D721Med (cell line): ENCODE measurements around the gene AHNAK.

Experiments used
- DNase-seq: peaks from one replicate; pipeline ENCODE4 v3.0.0; 2011; ENCODE audit warnings: low spot score; ENCODE audit not compliant: insufficient read length
- FAIRE-seq: peaks from 2 replicates; lab custom pipeline; 2011; peaks lifted over from hg19 to GRCh38; lab: Jason Lieb, UNC
- TF ChIP-seq, protein P1 (sequence below): IDR thresholded peaks from 2 replicates; pipeline ENCODE4 v1.5.1; 2012; ENCODE audit warnings: mild to moderate bottlenecking, control low read depth; ENCODE audit not compliant: insufficient read depth; ENCODE audit errors: missing control alignments

The AHNAK gene

DNA sequence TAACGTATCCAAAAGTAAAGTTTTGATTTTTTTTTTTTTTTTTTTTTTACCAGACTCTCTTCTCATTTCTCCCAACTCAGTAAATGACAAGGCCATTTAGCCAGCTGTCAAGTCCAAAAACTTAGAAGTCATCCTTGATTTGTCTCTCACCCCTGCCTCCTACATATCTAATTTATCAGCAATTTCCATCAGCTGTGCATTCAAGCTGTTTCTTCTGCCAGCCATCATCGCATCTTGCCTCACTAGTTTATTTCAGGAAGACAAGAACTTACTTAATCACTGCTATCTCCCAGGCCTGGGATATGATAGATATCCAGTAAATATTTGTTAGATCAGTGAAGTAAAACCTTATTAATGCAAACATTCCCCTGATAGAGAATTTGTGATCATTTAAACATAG, 80.2 kb downstream of the AHNAK start:
- TF ChIP-seq, protein P1, sequence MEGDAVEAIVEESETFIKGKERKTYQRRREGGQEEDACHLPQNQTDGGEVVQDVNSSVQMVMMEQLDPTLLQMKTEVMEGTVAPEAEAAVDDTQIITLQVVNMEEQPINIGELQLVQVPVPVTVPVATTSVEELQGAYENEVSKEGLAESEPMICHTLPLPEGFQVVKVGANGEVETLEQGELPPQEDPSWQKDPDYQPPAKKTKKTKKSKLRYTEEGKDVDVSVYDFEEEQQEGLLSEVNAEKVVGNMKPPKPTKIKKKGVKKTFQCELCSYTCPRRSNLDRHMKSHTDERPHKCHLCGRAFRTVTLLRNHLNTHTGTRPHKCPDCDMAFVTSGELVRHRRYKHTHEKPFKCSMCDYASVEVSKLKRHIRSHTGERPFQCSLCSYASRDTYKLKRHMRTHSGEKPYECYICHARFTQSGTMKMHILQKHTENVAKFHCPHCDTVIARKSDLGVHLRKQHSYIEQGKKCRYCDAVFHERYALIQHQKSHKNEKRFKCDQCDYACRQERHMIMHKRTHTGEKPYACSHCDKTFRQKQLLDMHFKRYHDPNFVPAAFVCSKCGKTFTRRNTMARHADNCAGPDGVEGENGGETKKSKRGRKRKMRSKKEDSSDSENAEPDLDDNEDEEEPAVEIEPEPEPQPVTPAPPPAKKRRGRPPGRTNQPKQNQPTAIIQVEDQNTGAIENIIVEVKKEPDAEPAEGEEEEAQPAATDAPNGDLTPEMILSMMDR: no peak
- FAIRE-seq: no peak

DNA sequence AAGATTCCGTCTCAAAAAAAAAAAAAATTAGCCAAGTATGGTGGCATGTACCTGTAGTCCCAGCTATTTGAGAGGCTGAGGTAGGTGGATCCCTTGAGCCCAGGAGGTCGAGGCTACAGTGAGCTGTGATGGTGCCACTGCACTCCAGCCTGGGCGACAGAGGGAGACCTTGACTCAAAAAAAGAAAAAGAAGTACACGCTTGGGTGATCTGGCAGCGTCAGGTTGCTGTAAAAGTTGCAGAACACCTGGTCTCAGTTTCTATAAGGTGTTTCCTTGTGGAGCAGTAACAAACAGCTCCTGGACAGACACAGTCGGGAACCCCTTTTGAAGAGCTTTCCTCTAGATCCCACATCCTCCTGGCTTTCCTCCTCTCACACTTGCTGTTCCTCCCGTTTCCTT, 82.0 kb downstream of the AHNAK start:
- FAIRE-seq (no peak), DNase-seq (no peak)
- TF ChIP-seq, protein P1: no peak

More for the DNA sequence above, 80.2 kb downstream of the AHNAK start:
- no peak for DNase-seq

DNA sequence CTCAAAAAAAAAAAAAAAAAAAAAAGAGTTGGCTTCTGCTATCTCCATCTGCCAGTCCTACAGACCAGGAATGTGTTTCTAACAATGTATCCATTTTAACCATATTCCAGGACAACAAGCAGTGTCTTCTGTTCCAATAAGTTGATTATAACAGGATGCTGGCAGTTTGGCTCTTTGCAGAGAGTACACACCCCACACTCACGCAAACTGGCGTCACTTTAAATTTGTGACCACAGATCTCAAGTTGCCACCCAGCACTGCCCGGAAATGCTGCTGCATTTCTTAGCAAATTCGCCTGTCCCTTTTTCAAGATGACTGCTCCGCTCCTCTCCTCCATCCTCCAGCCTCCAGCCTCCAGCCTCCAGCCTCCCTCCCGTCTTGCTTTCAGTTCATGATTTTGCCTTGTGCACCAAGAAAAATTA, 83.5 kb downstream of the AHNAK start:
- TF ChIP-seq, protein P1: no peak
- DNase-seq: no peak
- no peak for FAIRE-seq

DNA sequence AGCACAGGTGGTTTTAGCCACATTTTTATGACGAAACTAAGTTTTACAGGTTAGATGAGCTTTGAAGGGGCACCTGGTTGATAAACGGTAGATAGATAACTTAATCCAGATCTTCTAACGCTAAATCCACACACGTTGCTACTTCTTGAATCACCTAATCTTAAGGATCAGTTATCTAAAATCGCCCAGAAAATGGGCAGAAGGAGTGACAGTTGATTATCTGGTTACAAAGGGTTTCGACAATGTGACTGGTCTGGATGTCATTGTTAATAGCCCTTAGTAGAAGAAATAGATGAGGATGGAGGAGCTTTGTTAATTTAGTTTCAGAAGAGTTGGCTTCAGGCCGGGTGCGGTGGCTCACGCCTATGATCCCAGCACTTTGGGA, 84.1 kb downstream of the AHNAK start:
- DNase-seq (no peak), FAIRE-seq (no peak)
- TF ChIP-seq, protein P1: no peak

DNA sequence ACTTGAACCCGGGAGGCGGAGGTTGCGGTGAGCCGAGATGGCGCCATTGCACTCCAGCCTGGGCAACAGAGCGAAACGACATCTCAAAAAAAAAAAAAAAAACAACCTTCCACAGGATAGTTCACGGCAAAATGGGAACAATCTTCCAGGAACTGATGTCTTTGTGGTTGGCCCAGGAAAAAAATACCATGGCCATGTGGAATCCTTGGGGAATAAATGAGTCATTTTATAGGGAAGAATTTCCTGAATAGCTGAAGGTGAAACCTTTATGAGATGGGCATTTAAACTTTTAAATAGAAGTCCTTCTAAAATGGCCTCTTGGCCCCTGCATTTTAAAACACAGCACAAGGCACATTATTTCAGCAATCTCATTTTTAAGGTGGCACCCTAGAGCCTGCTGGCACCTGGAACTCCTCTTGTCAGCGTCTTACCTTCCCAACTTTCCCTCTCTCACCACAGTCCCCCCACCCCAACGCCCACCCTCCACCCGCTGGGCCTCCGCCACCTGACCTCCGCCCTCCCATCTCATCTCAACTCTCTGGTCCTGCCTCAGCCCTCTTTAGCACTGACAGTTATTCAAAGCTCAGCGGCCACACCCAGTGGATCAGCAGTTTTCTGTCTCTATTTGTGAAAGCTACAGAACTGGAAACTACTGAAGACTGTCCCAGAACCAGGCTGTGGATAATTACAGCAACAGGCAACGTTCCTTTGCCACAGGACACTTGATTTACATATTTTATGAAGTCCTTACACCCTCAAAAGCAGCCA, 84.7 kb downstream of the AHNAK start:
- no peak for DNase-seq
- FAIRE-seq: no peak
- TF ChIP-seq, protein P1: no peak

DNA sequence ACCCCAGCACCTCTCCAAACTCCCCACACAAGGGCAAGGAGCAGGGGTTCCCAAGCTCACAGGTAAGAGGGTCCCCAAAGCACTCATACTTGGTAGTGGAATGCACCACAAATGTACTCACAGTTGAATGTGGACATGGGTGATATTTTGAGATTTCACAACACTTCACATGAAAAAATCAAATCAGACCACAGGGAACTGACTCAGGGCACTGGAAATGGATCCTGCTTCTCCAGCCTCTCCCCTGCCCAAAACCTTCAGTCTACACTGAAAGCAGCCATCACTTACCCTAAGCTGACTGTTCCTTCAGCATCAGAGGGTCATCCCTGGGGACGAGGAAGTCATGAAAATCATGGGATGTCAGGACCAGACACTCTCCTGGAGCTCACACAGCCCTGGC, 87.5 kb downstream of the AHNAK start:
- DNase-seq: no peak

More for the DNA sequence above, 87.5 kb downstream of the AHNAK start:
- TF ChIP-seq, protein P1: no peak
- no peak for FAIRE-seq
